ENCODE results near the gene SERPINI1.

DNA sequence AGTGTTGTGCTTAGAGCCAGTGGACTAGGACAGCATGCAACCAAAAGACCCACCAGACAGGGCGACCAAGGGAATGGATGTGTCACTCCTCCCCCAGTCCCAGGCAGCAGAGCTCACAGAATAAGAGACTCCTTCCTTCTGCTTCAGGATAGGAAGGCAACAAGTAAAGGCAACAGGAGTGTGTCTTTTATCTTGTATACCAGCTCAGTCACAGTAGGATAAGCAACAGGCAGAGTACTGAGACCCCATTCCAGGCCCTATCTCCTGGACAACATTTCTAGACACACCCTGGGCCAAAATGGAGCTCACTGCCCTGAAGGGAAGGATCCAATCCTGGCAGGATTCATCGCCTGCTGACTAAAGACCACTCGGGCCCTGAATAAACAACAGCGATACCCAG lies 25.8 kb upstream of the SERPINI1 start:
- TF ChIP-seq, protein P1, sequence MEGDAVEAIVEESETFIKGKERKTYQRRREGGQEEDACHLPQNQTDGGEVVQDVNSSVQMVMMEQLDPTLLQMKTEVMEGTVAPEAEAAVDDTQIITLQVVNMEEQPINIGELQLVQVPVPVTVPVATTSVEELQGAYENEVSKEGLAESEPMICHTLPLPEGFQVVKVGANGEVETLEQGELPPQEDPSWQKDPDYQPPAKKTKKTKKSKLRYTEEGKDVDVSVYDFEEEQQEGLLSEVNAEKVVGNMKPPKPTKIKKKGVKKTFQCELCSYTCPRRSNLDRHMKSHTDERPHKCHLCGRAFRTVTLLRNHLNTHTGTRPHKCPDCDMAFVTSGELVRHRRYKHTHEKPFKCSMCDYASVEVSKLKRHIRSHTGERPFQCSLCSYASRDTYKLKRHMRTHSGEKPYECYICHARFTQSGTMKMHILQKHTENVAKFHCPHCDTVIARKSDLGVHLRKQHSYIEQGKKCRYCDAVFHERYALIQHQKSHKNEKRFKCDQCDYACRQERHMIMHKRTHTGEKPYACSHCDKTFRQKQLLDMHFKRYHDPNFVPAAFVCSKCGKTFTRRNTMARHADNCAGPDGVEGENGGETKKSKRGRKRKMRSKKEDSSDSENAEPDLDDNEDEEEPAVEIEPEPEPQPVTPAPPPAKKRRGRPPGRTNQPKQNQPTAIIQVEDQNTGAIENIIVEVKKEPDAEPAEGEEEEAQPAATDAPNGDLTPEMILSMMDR (IDR thresholded peaks at IDR 0.05): no peak
- TF ChIP-seq POLR2A (IDR thresholded peaks at IDR 0.05): no peak
